OCI-LY1 (cell line): Measurements from ENCODE around the gene MRPS31.

Source experiments
- H2AFZ ChIP-seq: fragments of 200-600 bp; sonication (generic), shearing (Covaris generic); 2 replicates; pipeline ENCODE4 v1.6.0; 2014; ENCODE audit warnings: antibody characterized with exemption, mild to moderate bottlenecking, low read length
- H3F3A ChIP-seq: fragments of 200-600 bp; sonication (generic), shearing (Covaris generic); 2 replicates; pipeline ENCODE4 v1.6.0; 2014; ENCODE audit warnings: mild to moderate bottlenecking, antibody characterized with exemption, low read length, moderate library complexity; ENCODE audit not compliant: insufficient read depth
- H3K27ac ChIP-seq: fragments of 200-600 bp; sonication (generic); 2 replicates; pipeline ENCODE4 v1.5.1; 2014; ENCODE audit warnings: low read length, mixed run types, mild to moderate bottlenecking, low read depth; ENCODE audit not compliant: poor library complexity, severe bottlenecking
- H3K27me3 ChIP-seq: fragments of 200-600 bp; sonication (generic); 2 replicates; pipeline ENCODE4 v1.6.0; 2014; ENCODE audit warnings: antibody characterized with exemption, mild to moderate bottlenecking, low read length, moderate library complexity; ENCODE audit not compliant: insufficient read depth
- H3K36me3 ChIP-seq: fragments of 200-600 bp; sonication (generic); 2 replicates; pipeline ENCODE4 v1.6.1; 2014; ENCODE audit warnings: mild to moderate bottlenecking, antibody characterized with exemption, low read length, moderate library complexity, mixed read lengths; ENCODE audit not compliant: insufficient read depth
- H3K4me1 ChIP-seq: fragments of 200-600 bp; sonication (generic); 2 replicates; pipeline ENCODE4 v1.5.1; 2014; ENCODE audit warnings: mild to moderate bottlenecking, low read length, moderate library complexity; ENCODE audit not compliant: insufficient read depth, severe bottlenecking
- H3K4me2 ChIP-seq: fragments of 200-600 bp; sonication (generic), shearing (Covaris generic); 2 replicates; pipeline ENCODE4 v1.6.1; 2014; ENCODE audit warnings: low read length
- H3K4me3 ChIP-seq: fragments of 200-600 bp; sonication (generic); 2 replicates; pipeline ENCODE4 v1.5.1; 2014; ENCODE audit warnings: low read length, low read depth, mild to moderate bottlenecking, mixed read lengths; ENCODE audit not compliant: poor library complexity, severe bottlenecking
- H3K79me2 ChIP-seq: fragments of 200-600 bp; shearing (Covaris generic); 2 replicates; pipeline ENCODE4 v1.6.1; 2016; ENCODE audit warnings: mixed run types, low read length, mixed read lengths; ENCODE audit not compliant: insufficient read depth
- H3K9ac ChIP-seq: fragments of 200-600 bp; sonication (generic), shearing (Covaris generic); 2 replicates; pipeline ENCODE4 v1.6.1; 2014; ENCODE audit warnings: mild to moderate bottlenecking, low read length, mixed read lengths
- H3K9me2 ChIP-seq: fragments of 200-600 bp; sonication (generic), shearing (Covaris generic); 2 replicates; pipeline ENCODE4 v1.6.1; 2014; ENCODE audit warnings: low read depth, mild to moderate bottlenecking, low read length, mixed read lengths
- H3K9me3 ChIP-seq: fragments of 200-600 bp; shearing (Covaris generic); 2 replicates; pipeline ENCODE4 v1.6.1; 2014; ENCODE audit warnings: low read length, mixed read lengths
- H4K20me1 ChIP-seq: fragments of 200-600 bp; sonication (generic), shearing (Covaris generic); 2 replicates; pipeline ENCODE4 v1.6.0; 2016; ENCODE audit warnings: mild to moderate bottlenecking, low read length; ENCODE audit not compliant: insufficient read depth
- CTCF ChIP-seq: fragments of 200-600 bp; sonication (generic), shearing (Covaris generic); IDR thresholded peaks from 2 replicates; pipeline ENCODE4 v1.5.1; 2017; ENCODE audit warnings: mild to moderate bottlenecking, antibody characterized with exemption, low read length, moderate library complexity, mixed read lengths
- EZH2 ChIP-seq: fragments of 200-600 bp; sonication (generic), shearing (Covaris generic); IDR thresholded peaks from 2 replicates; pipeline ENCODE4 v1.8.0; 2017; ENCODE audit warnings: borderline replicate concordance, mixed run types, mild to moderate bottlenecking, antibody characterized with exemption, low read length, moderate library complexity, mixed read lengths

MRPS31 gene

GRCh38 chr13:40803316-40803715 is 32.3 kb upstream of the MRPS31 start:
- Histone ChIP-seq H3K27ac (no peak overlapping the region), H3K9me2 (no peaks in the 10 kb centered on the region), H3F3A (no peaks in the 10 kb centered on the region), H3K79me2 (no peaks in the 10 kb centered on the region), H3K27me3 (no peaks in the 10 kb centered on the region), H4K20me1 (no peaks in the 10 kb centered on the region), H3K4me2 (no peak overlapping the region), H3K36me3 (peaks cover 70% of the 10 kb centered on the region), H3K9ac (no peak overlapping the region), H3K4me1 (no peaks in the 10 kb centered on the region), H2AFZ (no peak overlapping the region), H3K9me3 (no peaks in the 10 kb centered on the region), H3K4me3 (no peak overlapping the region)
- TF ChIP-seq CTCF = no peak
- no peak for TF ChIP-seq EZH2

GRCh38 chr13:40801255-40802217 is 30.5 kb upstream of the MRPS31 start:
- TF ChIP-seq EZH2 (no peak), CTCF (no peak)
- Histone ChIP-seq H3K4me1 (no peaks in the 10 kb centered on the region), H3K36me3 (peaks cover 53% of the 10 kb centered on the region), H3K79me2 (no peaks in the 10 kb centered on the region), H3K4me2 (no peak overlapping the region), H3K27me3 (no peaks in the 10 kb centered on the region), H3F3A (no peaks in the 10 kb centered on the region), H3K9me3 (no peaks in the 10 kb centered on the region), H2AFZ (no peak overlapping the region), H3K9ac (no peak overlapping the region), H3K4me3 (no peak overlapping the region), H3K9me2 (no peaks in the 10 kb centered on the region), H4K20me1 (no peaks in the 10 kb centered on the region), H3K27ac (no peak overlapping the region)

DNA sequence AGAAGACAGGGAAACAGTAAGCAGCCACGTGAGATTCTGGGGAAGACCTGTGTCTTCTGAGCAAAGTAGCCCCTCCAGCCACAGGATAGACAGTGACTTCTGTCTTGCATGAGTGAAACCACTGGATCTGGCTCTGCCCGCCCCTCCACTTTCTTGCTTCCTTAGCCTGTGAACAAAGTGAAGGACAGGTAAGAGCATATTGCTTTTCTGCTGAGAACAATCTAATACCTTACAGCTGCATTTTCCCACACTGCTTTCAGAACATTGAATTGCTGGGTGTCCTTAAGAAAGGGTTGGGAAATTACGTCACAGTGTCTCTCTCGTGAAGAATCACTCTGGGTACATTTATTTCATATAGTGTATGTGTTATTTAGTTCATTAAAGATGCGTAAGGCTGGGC is 29.6 kb upstream of the MRPS31 start:
- no peaks in the 10 kb centered on the region for H3K9me3 ChIP-seq
- H3K36me3 ChIP-seq = peaks cover 55% of the 10 kb centered on the region
- H2AFZ ChIP-seq = no peak overlapping the region
- no peaks in the 10 kb centered on the region for H3K27me3 ChIP-seq
- no peak overlapping the region for H3K4me2 ChIP-seq
- H3K79me2 ChIP-seq = no peaks in the 10 kb centered on the region
- no peaks in the 10 kb centered on the region for H3K4me1 ChIP-seq
- H3K9ac ChIP-seq = no peak overlapping the region
- H3K4me3 ChIP-seq = no peak overlapping the region
- H4K20me1 ChIP-seq = no peaks in the 10 kb centered on the region
- H3F3A ChIP-seq = no peaks in the 10 kb centered on the region
- no peaks in the 10 kb centered on the region for H3K9me2 ChIP-seq
- TF ChIP-seq EZH2 = no peak
- no peak for TF ChIP-seq CTCF
- no peak overlapping the region for H3K27ac ChIP-seq
